AG04450 (cell line): ENCODE measurements around the gene PLCZ1. TPM values are rescaled to one million over a fixed set of nuclear protein-coding genes. Genes with fewer than 3 reads are reported as not detected.
"Not testable (repeated sequence)": the region's sequence is repeated elsewhere in the genome, so short reads cannot be mapped to it uniquely, and the experiment has no call there.

ENCODE experiments used
- CTCF ChIA-PET: fragments of 300-600, 350-600 bp; formaldehyde crosslinking; extraction: SDS; loops from one replicate; lab custom pipeline; 2022; ENCODE audit warnings: antibody characterized with exemption, inconsistent platforms; lab: Charles Lee
- POLR2A ChIA-PET: fragments of 350-600 bp; formaldehyde crosslinking; extraction: SDS; loops from one replicate; lab custom pipeline; 2021; ENCODE audit warnings: antibody characterized with exemption, inconsistent platforms; lab: Yijun Ruan, JAX
- DNase-seq: peaks from one replicate; pipeline ENCODE4 v3.0.0-alpha.2; 2011; ENCODE audit warnings: low read depth, low spot score
- H3K27ac ChIP-seq: one replicate; pipeline ENCODE4 v1.5.1; 2012; ENCODE audit warnings: low read depth, low read length, control low read depth
- H3K27me3 ChIP-seq: one replicate; pipeline ENCODE4 v1.6.0; 2012; ENCODE audit warnings: low read length; ENCODE audit not compliant: control insufficient read depth, insufficient read depth
- H3K4me3 ChIP-seq: 2 replicates; pipeline ENCODE4 v1.5.1; 2011; ENCODE audit warnings: mild to moderate bottlenecking, low read depth, low read length, control low read depth
- H3K9me3 ChIP-seq: 2 replicates; pipeline ENCODE4 v1.5.1; 2012; ENCODE audit warnings: low read length; ENCODE audit not compliant: control insufficient read depth, insufficient read depth
- CTCF ChIP-seq: IDR thresholded peaks from 2 replicates; pipeline ENCODE4 v1.5.1; 2011; ENCODE audit warnings: low read depth, low read length, control low read depth, inconsistent platforms
- polyA plus RNA-seq: library from polyadenylated mRNA; depleted of rRNA; stranded (reverse); fragments of >200 nt; gene quantifications from 2 replicates; pipeline ENCODE4 v1.2.3, GENCODE V29; 2011

The PLCZ1 gene
- polyA plus RNA-seq, 1 experiment: not detected

- H3K27me3 ChIP-seq: no peaks in the 10 kb centered on the region
- H3K4me3 ChIP-seq: no peak overlapping the region
- DNase-seq: peak; percentile 82
- ChIA-PET CTCF (interaction anchor here (0.6 to 0.7 kb wide), 3 partner anchors 86 to 450 kb away, joined by 3 to 6 read pairs (median 5); no protein-coding TSS in a partner anchor), POLR2A (interaction anchor here (0.6 to 0.7 kb wide), 3 partner anchors 53 to 331 kb away, joined by 5 to 9 read pairs (median 9); no protein-coding TSS in a partner anchor)
- no peak overlapping the region for H3K27ac ChIP-seq
- TF ChIP-seq CTCF: no peak
- H3K9me3 ChIP-seq: no peaks in the 10 kb centered on the region
Observed at GRCh38 chr12:18700271-18700670, 37.5 kb downstream of the PLCZ1 start.

DNA sequence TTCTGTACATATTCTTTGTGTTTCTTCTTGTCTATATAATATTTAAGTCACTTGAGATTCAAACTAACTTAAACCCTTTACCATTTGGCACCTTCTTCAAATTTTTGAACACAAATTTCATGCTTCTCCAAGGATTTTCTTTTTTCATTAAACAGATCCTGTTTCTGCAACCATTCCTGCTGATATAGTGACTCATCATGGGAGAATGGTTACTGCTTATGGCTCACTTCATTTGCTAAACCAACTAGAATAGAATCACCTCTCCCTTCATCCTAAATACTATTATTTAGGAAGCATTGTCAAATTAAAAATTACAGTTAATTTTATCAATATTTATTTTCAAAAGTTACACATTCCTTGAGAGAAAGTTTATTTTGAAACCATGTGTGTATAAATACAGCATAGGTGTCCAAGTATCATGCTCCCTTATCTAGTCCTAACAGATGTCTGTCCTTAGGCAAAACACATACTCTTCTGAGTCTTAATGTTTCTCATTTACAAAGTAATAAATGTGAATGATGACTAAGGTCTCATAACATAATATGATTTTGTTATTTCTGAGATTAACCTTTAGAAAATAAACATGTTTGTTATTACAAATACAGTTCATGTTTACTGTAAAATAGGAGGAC, 40.7 kb downstream of the PLCZ1 start:
- ChIA-PET CTCF (no interaction called here), POLR2A (no interaction called here)
- no peak for TF ChIP-seq CTCF
- H3K4me3 ChIP-seq: no peak overlapping the region
- DNase-seq: peak; percentile 13
- no peaks in the 10 kb centered on the region for H3K27me3 ChIP-seq
- no peaks in the 10 kb centered on the region for H3K9me3 ChIP-seq
- H3K27ac ChIP-seq: no peak overlapping the region

DNA sequence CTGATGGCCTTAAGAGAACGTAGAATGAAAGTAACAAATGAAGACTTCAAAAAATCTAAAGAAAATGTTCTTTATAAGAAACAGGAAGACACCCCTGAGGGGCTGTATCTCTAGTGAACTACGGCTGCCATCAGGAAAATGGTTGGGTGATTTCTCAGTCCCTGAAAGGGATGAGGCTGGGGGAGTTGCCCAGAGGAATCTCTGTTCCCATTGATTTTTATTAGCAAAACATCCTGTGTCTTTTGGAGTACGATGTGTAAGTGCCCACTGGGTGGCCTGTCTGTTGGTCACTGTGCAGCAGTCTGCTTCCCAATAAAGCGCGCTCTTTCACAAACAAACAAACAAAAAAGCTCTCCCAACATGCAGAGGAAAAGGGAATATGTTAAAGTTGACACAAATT, 43.8 kb downstream of the PLCZ1 start:
- H3K27me3 ChIP-seq, CTCF ChIA-PET, POLR2A ChIA-PET, H3K9me3 ChIP-seq, DNase-seq, H3K27ac ChIP-seq, H3K4me3 ChIP-seq: not testable (repeated sequence)

DNA sequence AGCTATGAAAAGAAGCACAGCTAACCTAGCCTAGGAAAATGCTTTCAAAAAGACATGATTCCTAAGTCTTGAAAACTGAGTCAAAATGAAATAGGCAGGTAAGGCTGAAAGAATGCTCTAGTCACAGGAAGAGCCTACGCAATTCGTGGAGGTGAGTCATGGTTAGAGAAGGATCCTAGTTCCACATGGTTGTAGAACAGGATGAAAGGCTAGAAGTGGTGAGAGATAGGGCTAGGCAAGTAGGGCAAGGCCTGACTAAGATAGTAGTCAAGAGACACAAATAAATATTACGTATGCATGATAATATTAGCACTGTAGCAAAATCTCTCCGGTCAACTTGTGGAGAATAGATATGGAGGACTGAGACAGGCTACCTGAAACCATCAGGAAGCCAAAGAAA, 47.2 kb downstream of the PLCZ1 start:
- TF ChIP-seq CTCF: no peak
- no peaks in the 10 kb centered on the region for H3K27me3 ChIP-seq
- no peak overlapping the region for H3K4me3 ChIP-seq
- peak; percentile 68 for DNase-seq
- ChIA-PET CTCF (no interaction called here), POLR2A (no interaction called here)
- no peaks in the 10 kb centered on the region for H3K9me3 ChIP-seq
- no peak overlapping the region for H3K27ac ChIP-seq

- DNase-seq: no peak
- no peak for TF ChIP-seq CTCF
- CTCF ChIA-PET: no interaction called here
- Histone ChIP-seq H3K9me3 (no peaks in the 10 kb centered on the region), H3K4me3 (no peak overlapping the region), H3K27me3 (no peaks in the 10 kb centered on the region), H3K27ac (no peak overlapping the region)
- POLR2A ChIA-PET: no interaction called here
Observed at GRCh38 chr12:18689771-18690170, 48.0 kb downstream of the PLCZ1 start.
